Measurements from ENCODE around the gene INTU. TPM values are rescaled to one million over a fixed set of nuclear protein-coding genes. Genes with fewer than 3 reads are reported as not detected.
"Not testable (repeated sequence)": the region's sequence is repeated elsewhere in the genome, so short reads cannot be mapped to it uniquely, and the experiment has no call there.

INTU gene
- total RNA-seq, 1 donor from 2014 or later, result not detected

DNA sequence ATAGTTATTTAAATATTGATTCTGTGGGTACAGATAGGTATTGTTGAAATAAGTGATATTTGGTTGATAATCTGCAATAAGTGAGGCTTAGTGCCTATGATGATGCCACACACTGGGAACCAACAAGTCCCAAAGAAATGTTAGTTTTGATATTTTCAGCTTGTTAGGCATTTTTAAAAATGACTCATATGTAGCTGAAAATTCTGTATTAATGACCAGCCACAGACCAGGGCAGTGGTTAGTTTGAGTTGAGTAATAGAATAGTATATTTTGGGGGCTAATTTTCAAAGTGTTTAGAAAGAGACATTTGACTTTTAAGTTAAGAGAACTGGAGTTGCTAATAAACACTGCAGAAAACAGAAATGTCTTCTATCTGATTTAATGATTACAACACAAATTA, 9.4 kb downstream of the INTU start:
- intact Hi-C loops (cut with micrococcal nuclease), result no loop called here

GRCh38 chr4:127643791-127644190, 11.0 kb downstream of the INTU start:
- intact Hi-C loops (cut with micrococcal nuclease), result no loop called here

- intact Hi-C loops (cut with micrococcal nuclease), result no loop called here
These were observed 15.3 kb downstream of the INTU start for GRCh38 chr4:127648061-127648460.

GRCh38 chr4:127655590-127655989, 22.8 kb downstream of the INTU start:
- intact Hi-C loops (cut with micrococcal nuclease), result not testable (repeated sequence)

GRCh38 chr4:127656047-127656680, 23.4 kb downstream of the INTU start:
- intact Hi-C loops (cut with micrococcal nuclease), result no loop called here

GRCh38 chr4:127660284-127660885, 27.6 kb downstream of the INTU start:
- intact Hi-C loops (cut with micrococcal nuclease), result no loop called here

GRCh38 chr4:127667116-127667515, 34.4 kb downstream of the INTU start:
- intact Hi-C loops (cut with micrococcal nuclease), result no loop called here

DNA sequence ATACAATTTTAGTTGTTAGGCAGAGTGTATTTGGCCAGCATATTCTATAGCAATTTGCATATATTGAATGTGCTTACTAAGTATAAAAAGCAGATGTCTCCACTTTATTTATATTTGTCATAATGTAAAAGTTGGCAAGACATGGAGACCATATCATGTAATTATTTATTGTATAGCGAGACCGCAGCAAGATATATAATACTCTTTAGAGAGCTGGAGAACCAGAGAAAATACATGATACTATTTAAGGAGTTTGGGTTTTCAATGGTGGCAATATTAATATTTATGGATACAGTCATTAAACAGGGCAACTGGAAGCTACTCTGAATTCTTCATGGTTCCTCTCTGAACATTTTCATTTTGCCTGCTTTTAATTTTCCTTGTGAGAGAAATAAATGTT, 35.0 kb downstream of the INTU start:
- intact Hi-C loops (cut with micrococcal nuclease), result no loop called here

DNA sequence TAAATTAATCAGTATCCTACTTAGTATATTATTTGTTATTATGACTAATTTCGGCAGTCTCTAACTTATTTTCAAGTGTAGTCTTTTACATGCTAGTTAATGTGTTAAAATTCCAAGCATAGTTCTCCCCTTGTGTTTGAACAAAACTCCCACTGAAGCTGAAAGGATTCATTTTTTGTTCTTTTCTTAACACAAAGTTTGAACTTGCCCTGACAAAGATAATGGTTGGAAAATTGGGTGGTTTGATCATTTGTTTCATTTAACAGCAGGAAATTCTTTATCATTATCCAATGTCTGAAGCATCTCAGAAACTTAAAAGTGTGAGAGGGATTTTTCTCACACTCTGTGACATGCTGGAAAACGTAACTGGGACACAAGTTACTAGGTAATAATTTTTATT, 36.0 kb downstream of the INTU start:
- intact Hi-C loops (cut with micrococcal nuclease), result no loop called here

- intact Hi-C loops (cut with micrococcal nuclease), result no loop called here
These were observed 36.9 kb downstream of the INTU start for GRCh38 chr4:127669691-127670090.

DNA sequence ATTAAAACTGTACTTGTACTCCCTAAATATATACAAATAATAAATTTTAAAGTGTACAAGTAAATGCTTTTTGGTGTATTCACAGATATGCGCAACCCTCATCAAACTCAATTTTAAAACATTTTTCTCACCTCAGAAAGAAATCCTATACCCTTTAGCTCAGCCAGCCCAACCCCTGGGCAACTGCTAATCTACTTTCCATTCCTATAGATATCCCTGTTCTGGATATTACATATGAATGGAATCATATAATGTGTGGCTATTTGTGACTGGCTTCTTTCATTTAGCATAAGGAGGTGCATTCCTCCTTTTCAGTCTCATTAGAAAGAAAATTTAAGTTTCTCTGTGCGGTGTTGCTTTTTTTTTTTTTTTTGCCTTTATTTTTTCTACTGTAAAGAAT, 39.4 kb downstream of the INTU start:
- intact Hi-C loops (cut with micrococcal nuclease), result no loop called here

DNA sequence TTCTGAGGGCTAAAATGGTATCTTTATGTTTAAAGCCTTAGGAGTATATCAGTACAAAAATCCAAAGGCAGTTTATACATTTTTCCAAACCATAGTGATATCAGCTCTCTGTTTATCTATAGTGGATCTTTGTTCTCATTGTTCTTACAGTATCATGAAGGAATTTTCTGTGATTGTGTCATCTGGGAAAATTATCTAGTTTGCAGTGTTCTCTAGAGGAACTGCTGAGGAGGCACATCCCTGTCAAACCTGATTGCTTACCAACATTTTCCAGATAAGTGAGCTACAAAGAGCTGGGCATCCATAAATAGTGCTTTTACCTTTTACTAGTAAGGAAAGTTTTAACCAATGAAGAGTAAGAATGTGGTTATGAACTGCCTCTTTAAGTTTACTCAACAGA, 52.5 kb downstream of the INTU start:
- intact Hi-C loops (cut with micrococcal nuclease), result no loop called here

- intact Hi-C loops (cut with micrococcal nuclease), result no loop called here
These were observed 53.9 kb downstream of the INTU start for GRCh38 chr4:127686658-127687057.

DNA sequence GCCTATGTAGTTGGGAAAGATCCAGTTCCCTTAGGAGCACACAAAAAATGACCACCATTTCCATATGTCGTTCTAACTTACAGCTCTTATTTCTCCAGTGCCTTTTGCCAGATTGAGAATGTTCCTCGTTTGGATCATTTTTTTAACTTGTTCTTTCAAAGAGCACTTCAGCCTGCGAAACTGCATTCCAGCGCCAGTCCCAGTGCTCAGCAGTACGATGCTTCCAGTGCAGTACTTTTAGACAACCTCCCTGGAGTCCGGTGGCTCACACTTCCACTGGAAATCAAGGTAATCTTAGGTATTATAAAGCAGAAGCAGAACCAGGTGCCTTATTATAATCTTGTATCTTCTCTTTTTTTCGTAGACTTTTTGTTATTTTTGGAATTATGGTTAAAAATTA, 54.8 kb downstream of the INTU start:
- intact Hi-C loops (cut with micrococcal nuclease), result no loop called here

- intact Hi-C loops (cut with micrococcal nuclease), result no loop called here
These were observed 66.0 kb downstream of the INTU start for GRCh38 chr4:127698789-127699200.

DNA sequence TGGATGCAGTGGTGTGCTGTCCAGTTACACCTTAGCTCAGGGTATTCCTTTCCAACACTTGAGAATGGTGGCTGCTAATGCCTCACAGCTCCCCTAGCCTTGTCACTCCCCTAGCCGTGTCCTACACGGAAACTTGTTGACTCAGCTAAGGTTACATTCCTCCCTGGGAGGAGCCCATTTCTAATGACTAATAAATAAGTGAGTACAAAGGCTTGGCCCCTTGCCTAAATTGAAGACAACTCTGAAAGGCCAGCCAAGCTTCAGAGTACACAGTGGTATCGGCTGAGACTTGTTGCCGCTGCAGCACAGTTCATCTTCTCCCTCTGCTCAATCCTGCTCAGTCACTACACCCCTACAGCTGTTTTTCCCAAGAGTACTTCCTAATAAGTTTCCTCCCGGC, 76.2 kb downstream of the INTU start:
- intact Hi-C loops (cut with micrococcal nuclease), result no loop called here

DNA sequence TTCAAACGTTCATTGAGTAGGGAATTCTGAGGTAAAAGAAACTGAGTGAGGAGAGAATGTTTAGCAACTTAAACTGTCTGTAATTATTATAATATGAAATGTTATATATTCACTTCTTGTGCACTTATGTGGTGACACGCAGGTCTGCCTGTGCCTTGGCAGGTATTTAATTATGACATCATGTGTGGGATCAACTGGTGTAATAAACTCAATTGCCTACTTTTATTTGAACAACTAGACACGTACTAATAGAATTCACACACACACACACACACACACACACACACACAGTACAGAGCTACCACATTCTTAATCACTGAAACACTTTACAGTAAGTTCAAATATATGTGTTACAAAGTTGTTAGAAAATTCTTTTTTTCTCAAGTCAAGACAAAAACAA, 76.7 kb downstream of the INTU start:
- intact Hi-C loops (cut with micrococcal nuclease), result no loop called here

DNA sequence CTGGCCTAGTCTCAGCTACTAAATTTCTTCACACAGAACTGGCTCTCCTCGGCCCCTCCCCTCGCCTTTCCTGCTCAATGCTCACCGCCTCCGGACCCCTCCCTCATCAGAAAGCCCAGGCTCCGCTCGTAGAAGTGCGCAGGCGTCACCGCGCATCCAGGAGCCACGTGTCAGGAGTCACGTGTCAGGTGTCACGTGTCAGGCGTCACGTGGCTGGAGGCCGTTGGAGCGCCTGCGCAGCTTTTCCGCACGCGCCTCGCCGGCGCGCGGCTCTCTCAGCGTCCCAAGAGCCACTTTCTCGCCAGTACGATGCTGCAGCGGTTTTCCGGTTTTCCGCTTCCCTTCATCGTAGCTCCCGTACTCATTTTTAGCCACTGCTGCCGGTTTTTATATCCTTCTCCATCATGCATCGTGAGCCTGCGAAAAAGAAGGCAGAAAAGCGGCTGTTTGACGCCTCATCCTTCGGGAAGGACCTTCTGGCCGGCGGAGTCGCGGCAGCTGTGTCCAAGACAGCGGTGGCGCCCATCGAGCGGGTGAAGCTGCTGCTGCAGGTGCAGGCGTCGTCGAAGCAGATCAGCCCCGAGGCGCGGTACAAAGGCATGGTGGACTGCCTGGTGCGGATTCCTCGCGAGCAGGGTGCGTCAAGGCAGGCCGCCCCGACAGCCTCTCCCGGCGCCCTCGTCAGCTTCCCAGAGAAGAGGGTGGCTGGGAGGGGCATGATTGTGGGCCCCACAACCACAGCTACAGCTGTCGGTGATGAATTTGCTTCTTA, 97.6 kb downstream of the INTU start, which contains the start of gene SLC25A31:
SLC25A31 (plus strand) TSS at position 259 of the 772 bp plus-strand sequence; CDS start at position 405, 146 bp downstream.
- intact Hi-C loops (cut with micrococcal nuclease), result no loop called here

DNA sequence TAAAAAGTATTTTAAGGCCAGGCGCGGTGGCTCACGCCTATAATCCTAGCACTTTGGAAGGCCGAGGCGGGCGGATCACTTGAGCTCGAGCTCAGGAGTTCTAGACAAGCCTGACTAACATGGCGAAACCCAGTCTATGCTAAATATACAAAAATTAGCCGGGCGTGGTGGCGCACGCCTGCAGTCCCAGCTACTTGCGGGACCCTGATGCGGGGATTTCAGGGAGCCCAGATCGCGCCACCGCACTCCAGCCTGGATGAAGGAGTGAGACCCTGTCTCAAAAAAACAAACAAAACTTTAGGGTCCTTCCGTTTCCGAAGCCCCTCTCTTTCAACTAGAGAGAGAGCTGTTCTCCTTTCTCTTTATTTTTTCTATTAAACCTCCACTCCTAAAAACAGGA, 98.6 kb downstream of the INTU start:
- intact Hi-C loops (cut with micrococcal nuclease), result no loop called here

DNA sequence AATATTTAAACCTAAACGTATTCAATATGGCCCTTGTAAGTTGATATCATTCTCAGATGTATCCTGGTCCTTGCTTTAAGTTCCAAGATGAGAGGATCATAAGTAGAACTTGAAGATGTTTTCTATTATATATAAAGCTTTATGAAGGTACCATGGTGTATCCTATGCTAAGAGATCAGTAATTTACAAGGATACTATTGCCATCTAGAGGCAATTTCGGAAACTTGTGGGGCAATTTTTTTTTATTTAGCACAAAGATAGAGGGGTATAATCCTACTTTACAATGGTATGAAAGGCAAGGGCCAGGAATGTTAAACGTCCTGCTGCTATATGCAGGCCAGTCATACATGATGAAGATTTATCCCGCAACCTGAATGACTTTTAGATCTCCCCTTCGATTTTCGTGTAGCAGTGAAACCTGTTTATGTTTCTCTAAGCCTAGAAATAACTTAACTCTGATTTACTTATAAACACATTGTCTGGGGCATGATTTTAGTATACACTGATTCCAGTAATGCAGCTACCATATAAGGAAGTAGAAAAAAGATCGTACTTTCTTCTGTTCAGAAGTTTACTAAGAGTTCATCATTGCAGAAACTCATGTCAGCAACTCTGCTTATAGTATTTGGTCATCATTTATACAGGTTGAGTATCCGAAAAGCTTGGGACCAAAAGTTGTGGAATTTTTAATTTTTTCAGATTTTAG, 100.0 kb downstream of the INTU start:
- intact Hi-C loops (cut with micrococcal nuclease), result loop anchor here (1.0 kb wide), 2 partner anchors 127 to 193 kb away; no protein-coding TSS in a partner anchor

DNA sequence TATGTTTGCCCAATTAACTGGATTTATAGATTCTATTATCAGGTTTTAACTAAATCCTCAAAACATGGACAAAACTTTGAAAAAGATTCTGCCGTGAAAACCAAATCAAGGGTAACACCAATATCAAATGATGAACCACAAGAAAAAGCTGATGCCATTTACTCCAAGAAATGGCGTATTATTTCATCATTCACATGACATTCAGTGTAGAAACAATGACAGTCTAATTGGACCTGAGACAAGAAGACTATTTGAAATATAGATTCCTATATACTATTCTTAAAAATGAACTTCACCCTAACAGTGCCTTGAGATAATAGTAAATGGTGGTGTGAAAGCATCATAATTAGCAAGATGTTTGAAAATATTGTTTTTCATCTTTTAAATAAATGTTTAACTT, 102.2 kb downstream of the INTU start:
- intact Hi-C loops (cut with micrococcal nuclease), result no loop called here

DNA sequence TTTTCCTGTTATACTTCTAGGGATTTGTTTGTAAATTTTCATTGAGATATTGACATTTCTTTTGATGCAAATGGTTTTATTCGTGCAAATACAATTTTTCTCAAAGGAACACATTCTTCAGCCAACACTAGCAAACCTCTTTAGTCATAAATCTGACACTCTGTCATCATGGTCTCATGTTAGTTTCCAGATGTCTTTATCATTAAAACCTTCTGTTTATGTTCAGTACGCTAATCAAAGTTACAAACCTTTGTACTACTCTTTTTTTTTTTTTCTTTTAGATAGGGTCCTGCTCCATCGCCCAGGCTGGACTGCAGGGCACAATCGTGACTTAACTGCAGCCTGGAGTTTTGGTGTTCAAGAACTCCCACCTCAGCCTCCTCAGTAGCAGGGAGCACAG, 104.5 kb downstream of the INTU start:
- intact Hi-C loops (cut with micrococcal nuclease), result no loop called here
